H9 (cell line): Measurements from ENCODE around the gene RAET1G. TPM values are rescaled to one million over a fixed set of nuclear protein-coding genes. Genes with fewer than 3 reads are reported as not detected.

Experiments
- DNase-seq: peaks from one replicate; pipeline ENCODE4 v3.0.0-alpha.2; 2017
- H2AFZ ChIP-seq: one replicate; pipeline ENCODE4 v1.6.1; 2013; ENCODE audit warnings: mild to moderate bottlenecking, low read length, control low read depth, moderate library complexity
- H2AK5ac ChIP-seq: 2 replicates; pipeline ENCODE4 v1.6.1; 2013; ENCODE audit warnings: low read length, control low read depth, mixed read lengths; ENCODE audit not compliant: insufficient read length
- H2BK120ac ChIP-seq: one replicate; pipeline ENCODE4 v1.6.1; 2013; ENCODE audit warnings: low read depth, mild to moderate bottlenecking, low read length, control low read depth, inconsistent platforms; ENCODE audit not compliant: poor library complexity, severe bottlenecking
- H2BK12ac ChIP-seq: 2 replicates; pipeline ENCODE4 v1.6.1; 2013; ENCODE audit warnings: low read length, control low read depth, mixed read lengths, low read depth; ENCODE audit not compliant: insufficient read length
- H2BK15ac ChIP-seq: 2 replicates; pipeline ENCODE4 v1.6.1; 2013; ENCODE audit warnings: low read depth, low read length, control low read depth
- H2BK20ac ChIP-seq: one replicate; pipeline ENCODE4 v1.6.1; 2013; ENCODE audit warnings: low read depth, mild to moderate bottlenecking, low read length, control low read depth, inconsistent platforms; ENCODE audit not compliant: poor library complexity, severe bottlenecking
- H2BK5ac ChIP-seq: 2 replicates; pipeline ENCODE4 v1.6.1; 2013; ENCODE audit warnings: low read length, control low read depth, mixed read lengths; ENCODE audit not compliant: insufficient read length
- H3K14ac ChIP-seq: 2 replicates; pipeline ENCODE4 v1.6.1; 2013; ENCODE audit warnings: low read length, control low read depth; ENCODE audit not compliant: insufficient read depth
- H3K18ac ChIP-seq: 2 replicates; pipeline ENCODE4 v1.6.1; 2013; ENCODE audit warnings: low read depth, mild to moderate bottlenecking, mixed read lengths, low read length, control low read depth; ENCODE audit not compliant: insufficient read length
- H3K23ac ChIP-seq: 2 replicates; pipeline ENCODE4 v1.6.1; 2013; ENCODE audit warnings: low read length, control low read depth, mixed read lengths, low read depth; ENCODE audit not compliant: insufficient read length
- H3K23me2 ChIP-seq: 2 replicates; pipeline ENCODE4 v1.6.1; 2013; ENCODE audit warnings: low read depth, mild to moderate bottlenecking, mixed read lengths, low read length, control low read depth; ENCODE audit not compliant: insufficient read length, poor library complexity, severe bottlenecking
- H3K27ac ChIP-seq: 2 replicates; pipeline ENCODE4 v1.5.1; 2013; ENCODE audit warnings: low read length, control low read depth, mixed read lengths, low read depth; ENCODE audit not compliant: insufficient read length
- H3K27me3 ChIP-seq: 2 replicates; pipeline ENCODE4 v1.6.1; 2013; ENCODE audit warnings: low read length, control low read depth, inconsistent platforms; ENCODE audit not compliant: insufficient read depth
- H3K4ac ChIP-seq: 2 replicates; pipeline ENCODE4 v1.6.1; 2013; ENCODE audit warnings: low read depth, mild to moderate bottlenecking, control low read depth, inconsistent platforms, low read length, moderate library complexity
- H3K4me1 ChIP-seq: 2 replicates; pipeline ENCODE4 v1.6.1; 2013; ENCODE audit warnings: low read length, control low read depth, inconsistent platforms; ENCODE audit not compliant: insufficient read depth
- H3K4me2 ChIP-seq: 2 replicates; pipeline ENCODE4 v1.6.1; 2013; ENCODE audit warnings: low read length, control low read depth, mixed read lengths; ENCODE audit not compliant: insufficient read length, insufficient read depth
- H3K56ac ChIP-seq: 2 replicates; pipeline ENCODE4 v1.6.1; 2013; ENCODE audit warnings: low read depth, mild to moderate bottlenecking, mixed read lengths, low read length, control low read depth; ENCODE audit not compliant: insufficient read length
- H3K79me1 ChIP-seq: 2 replicates; pipeline ENCODE4 v1.6.1; 2013; ENCODE audit warnings: low read depth, mild to moderate bottlenecking, moderate library complexity, low read length, control low read depth, inconsistent platforms; ENCODE audit not compliant: insufficient read depth, poor library complexity, severe bottlenecking
- H3K79me2 ChIP-seq: 2 replicates; pipeline ENCODE4 v1.6.1; 2013; ENCODE audit warnings: low read length, control low read depth, inconsistent platforms; ENCODE audit not compliant: insufficient read depth
- H3K9ac ChIP-seq: 2 replicates; pipeline ENCODE4 v1.6.1; 2013; ENCODE audit warnings: low read length, control low read depth, mixed read lengths; ENCODE audit not compliant: insufficient read length; ENCODE audit errors: extremely low read depth
- H3K9me3 ChIP-seq: one replicate; pipeline ENCODE4 v1.6.1; 2013; ENCODE audit warnings: low read depth, low read length, inconsistent platforms; ENCODE audit not compliant: control insufficient read depth
- H3T11ph ChIP-seq: one replicate; pipeline ENCODE4 v1.6.1; 2013; ENCODE audit warnings: mild to moderate bottlenecking, low read length, control low read depth, inconsistent platforms
- H4K20me1 ChIP-seq: one replicate; pipeline ENCODE4 v1.6.1; 2013; ENCODE audit not compliant: control insufficient read depth, insufficient read length, insufficient read depth
- H4K5ac ChIP-seq: 2 replicates; pipeline ENCODE4 v1.6.1; 2013; ENCODE audit warnings: low read depth, mild to moderate bottlenecking, mixed read lengths, low read length, control low read depth; ENCODE audit not compliant: insufficient read length
- H4K8ac ChIP-seq: replicated peaks from 2 replicates; pipeline ENCODE4 v1.6.1; 2013; ENCODE audit warnings: low read length, control low read depth, mixed read lengths, low read depth; ENCODE audit not compliant: insufficient read length
- H4K91ac ChIP-seq: 2 replicates; pipeline ENCODE4 v1.6.1; 2013; ENCODE audit warnings: low read depth, mild to moderate bottlenecking, moderate library complexity, mixed read lengths, low read length, control low read depth; ENCODE audit not compliant: insufficient read length
- H3K27ac Mint-ChIP-seq, 3 experiments: 2 replicates in 2 of 3; 3 replicates in 1 of 3; pipeline ENCODE4 v1.8.0; 2020 to 2021; ENCODE audit warnings: mixed read lengths in 3 of 3, mild to moderate bottlenecking in 1 of 3, moderate library complexity in 1 of 3
- H3K27me3 Mint-ChIP-seq: 2 replicates; pipeline ENCODE4 v1.8.0; 2021; ENCODE audit warnings: low read depth, mild to moderate bottlenecking, moderate library complexity, mixed read lengths
- H3K36me3 Mint-ChIP-seq, 3 experiments: 2 replicates in 2 of 3; 3 replicates in 1 of 3; pipeline ENCODE4 v1.8.0; 2020 to 2021; ENCODE audit warnings: low read depth in 3 of 3, mixed read lengths in 3 of 3; ENCODE audit not compliant: insufficient read depth in 1 of 3
- H3K4me1 Mint-ChIP-seq, 2 experiments: 2 replicates each; pipeline ENCODE4 v1.8.0; 2020; ENCODE audit warnings: mixed read lengths in 2 of 2
- H3K4me3 Mint-ChIP-seq, 2 experiments: 2 replicates in 1 of 2; 3 replicates in 1 of 2; pipeline ENCODE4 v1.8.0; 2020 to 2021; ENCODE audit warnings: mild to moderate bottlenecking in 2 of 2, mixed read lengths in 2 of 2, moderate library complexity in 1 of 2
- H3K9me3 Mint-ChIP-seq, 2 experiments: 2 replicates in 1 of 2; 3 replicates in 1 of 2; pipeline ENCODE4 v1.8.0; 2020; ENCODE audit warnings: mild to moderate bottlenecking in 2 of 2, mixed read lengths in 2 of 2, moderate library complexity in 1 of 2
- WGBS: extraction: QIAGEN DNeasy Blood & Tissue Kit; methylation state at CpG from one replicate; pipeline ENCODE4 v1.1.7; 2013; ENCODE audit warnings: missing lambda C conversion rate, low lambda C conversion rate, mixed read lengths; ENCODE audit not compliant: insufficient read length; ENCODE audit errors: extremely low coverage; 5-methylcytosine and 5-hydroxymethylcytosine counted together
- total RNA-seq: library from RNA; stranded (reverse); gene quantifications from 2 replicates; pipeline ENCODE4 v1.2.1, GENCODE V29; 2021
- TF ChIP-seq, protein P1 (sequence below): fragments of 200-600 bp; sonication (generic); conservative IDR thresholded peaks from 3 replicates; pipeline ENCODE4 v1.8.0; 2021; ENCODE audit warnings: antibody characterized with exemption, mild to moderate bottlenecking

Gene RAET1G
- total RNA-seq, 1 experiment from 2014 or later, result not detected

DNA sequence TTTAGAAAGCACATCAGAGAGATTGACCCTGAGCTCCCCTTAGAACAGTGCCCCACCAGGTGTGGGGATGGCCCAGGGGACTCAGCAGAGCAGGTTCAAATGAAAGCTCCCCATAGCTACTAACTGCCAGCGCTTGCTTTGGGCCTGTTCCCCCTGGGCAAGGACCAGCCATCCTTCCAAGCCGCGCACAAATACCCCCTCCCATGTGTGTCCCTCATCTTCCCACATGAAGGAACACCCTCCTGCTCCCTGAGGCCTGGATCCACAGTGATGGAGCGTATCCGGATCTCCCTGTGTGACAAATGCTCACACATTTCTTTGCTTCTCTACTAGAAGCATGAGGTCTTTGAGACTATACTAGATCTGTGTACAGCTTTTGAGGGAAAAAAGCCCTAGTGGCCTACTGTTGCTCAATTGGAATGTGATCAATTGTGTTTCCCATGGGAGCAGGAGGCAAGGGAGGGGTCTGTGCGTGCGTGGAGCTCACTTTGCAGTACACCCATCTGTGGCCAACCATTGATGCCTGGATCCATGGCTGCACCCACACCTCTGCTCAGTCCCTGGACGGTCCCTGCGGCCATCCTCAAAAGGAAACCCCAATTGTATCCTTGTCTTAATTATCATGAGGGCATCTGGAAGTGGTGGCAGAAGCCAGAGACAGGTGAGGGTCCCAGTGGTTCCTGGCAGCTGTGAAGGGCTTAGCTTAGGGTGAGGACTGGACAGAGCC lies 1.4 kb upstream of the RAET1G start:
- Histone ChIP-seq H3K4ac (no peak overlapping the region), H3K14ac (no peak overlapping the region), H3K56ac (no peak overlapping the region), H3T11ph (no peak overlapping the region), H3K18ac (no peak overlapping the region), H3K27me3 (peaks cover 47% of the 10 kb centered on the region), H3K4me1 (no peaks in the 10 kb centered on the region), H2AK5ac (no peak overlapping the region), H3K9me3 (no peaks in the 10 kb centered on the region), H3K4me2 (no peak overlapping the region), H3K79me1 (no peaks in the 10 kb centered on the region), H4K20me1 (no peaks in the 10 kb centered on the region), H3K79me2 (no peaks in the 10 kb centered on the region), H2BK12ac (no peak overlapping the region), H4K8ac (no peak overlapping the region), H2BK15ac (no peak overlapping the region), H2BK120ac (no peak overlapping the region), H3K9ac (no peak overlapping the region), H3K23ac (no peak overlapping the region), H3K23me2 (peaks cover 19% of the 10 kb centered on the region), H2BK20ac (no peak overlapping the region), H4K91ac (no peak overlapping the region), H4K5ac (no peak overlapping the region), H2AFZ (no peak overlapping the region), H3K27ac (no peak overlapping the region), H2BK5ac (no peak overlapping the region)
- no peaks in the 10 kb centered on the region; a peak in 1 of 7 replicates for H3K36me3 Mint-ChIP-seq
- WGBS, result no CpG with 5 or more reads among the region's 9 CpGs
- peaks cover 12 to 19% of the 10 kb centered on the region in 2 experiments for H3K4me1 Mint-ChIP-seq
- DNase-seq, result no peak
- TF ChIP-seq, protein P1, sequence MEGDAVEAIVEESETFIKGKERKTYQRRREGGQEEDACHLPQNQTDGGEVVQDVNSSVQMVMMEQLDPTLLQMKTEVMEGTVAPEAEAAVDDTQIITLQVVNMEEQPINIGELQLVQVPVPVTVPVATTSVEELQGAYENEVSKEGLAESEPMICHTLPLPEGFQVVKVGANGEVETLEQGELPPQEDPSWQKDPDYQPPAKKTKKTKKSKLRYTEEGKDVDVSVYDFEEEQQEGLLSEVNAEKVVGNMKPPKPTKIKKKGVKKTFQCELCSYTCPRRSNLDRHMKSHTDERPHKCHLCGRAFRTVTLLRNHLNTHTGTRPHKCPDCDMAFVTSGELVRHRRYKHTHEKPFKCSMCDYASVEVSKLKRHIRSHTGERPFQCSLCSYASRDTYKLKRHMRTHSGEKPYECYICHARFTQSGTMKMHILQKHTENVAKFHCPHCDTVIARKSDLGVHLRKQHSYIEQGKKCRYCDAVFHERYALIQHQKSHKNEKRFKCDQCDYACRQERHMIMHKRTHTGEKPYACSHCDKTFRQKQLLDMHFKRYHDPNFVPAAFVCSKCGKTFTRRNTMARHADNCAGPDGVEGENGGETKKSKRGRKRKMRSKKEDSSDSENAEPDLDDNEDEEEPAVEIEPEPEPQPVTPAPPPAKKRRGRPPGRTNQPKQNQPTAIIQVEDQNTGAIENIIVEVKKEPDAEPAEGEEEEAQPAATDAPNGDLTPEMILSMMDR, result no peak
- peak overlapping the region in 1 of 2 experiments; percentile 55; a peak in 1 of 5 replicates for H3K4me3 Mint-ChIP-seq
- no peak overlapping the region for H3K27ac Mint-ChIP-seq
- H3K27me3 Mint-ChIP-seq, result peaks cover 95% of the 10 kb centered on the region
- H3K9me3 Mint-ChIP-seq, result peaks cover 4 to 6% of the 10 kb centered on the region in 2 experiments; a peak in 4 of 5 replicates
